ENCODE data around the gene MBNL3.
A peak's percentile ranks its signal among the peaks of the same experiment; 100 is the strongest.

The MBNL3 gene

DNA sequence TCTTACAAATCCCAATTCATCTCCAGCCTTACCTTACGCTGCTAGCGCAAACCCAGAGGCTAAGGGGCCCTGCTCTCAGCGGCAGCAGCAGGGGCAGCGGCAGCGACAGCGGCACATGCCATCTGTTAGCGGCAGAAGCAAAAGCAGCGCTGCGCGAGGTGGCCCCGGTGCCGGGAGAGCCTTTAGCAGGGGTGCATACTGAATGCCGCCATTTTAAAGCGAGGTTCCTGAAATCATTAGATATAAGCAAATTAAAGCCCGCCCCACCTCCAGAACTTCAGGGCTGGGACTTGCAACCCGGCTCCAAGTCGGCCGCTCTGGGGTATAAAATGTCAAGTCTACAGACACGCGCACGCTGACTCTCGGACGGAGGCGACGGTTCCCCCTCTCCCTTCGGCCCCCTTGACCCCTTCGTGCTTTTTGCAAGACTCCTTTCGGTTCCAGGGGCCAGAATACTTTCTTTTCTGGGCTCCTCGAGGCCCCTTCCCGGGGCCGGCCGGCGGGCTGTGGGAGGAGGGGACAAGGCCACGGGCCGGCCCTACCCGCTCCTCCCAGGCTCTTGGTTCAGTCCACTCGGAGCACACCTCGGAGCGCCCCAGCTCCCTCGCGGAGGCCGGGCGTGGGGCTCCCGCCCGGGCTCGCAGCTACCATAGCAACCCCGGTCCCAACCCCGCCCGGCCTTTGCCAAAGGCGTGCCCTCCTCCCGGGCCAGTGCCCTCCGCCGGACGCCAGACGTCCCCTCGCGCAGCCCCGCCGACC, at the start of gene MBNL3:
Gene MBNL3 (minus strand): TSS at position 220 of the 759 bp plus-strand sequence. CDS start 49,427 bp downstream, outside the sequence.
- peak; percentile 65 to 67 for DNase-seq

DNA sequence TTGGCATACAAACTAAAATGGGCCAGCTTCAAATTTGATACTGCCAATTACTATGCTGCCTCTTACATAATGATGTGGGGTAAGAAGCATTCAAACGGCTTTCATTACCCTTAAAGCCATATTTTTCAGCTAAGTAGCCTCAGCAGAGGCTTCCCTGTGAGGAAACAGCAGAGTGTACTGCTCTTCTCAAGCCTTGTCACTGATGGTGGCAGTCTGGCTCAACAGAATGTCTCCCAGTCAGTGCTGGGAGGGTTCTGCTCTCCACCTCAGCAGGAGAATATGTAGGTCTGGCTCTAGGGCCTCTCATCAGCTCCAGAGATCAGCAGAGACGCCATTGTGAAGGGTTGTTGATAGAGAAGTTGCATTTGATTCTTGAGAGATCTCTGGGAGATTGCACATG, 44.6 kb upstream of the MBNL3 start:
- no peak for DNase-seq

DNA sequence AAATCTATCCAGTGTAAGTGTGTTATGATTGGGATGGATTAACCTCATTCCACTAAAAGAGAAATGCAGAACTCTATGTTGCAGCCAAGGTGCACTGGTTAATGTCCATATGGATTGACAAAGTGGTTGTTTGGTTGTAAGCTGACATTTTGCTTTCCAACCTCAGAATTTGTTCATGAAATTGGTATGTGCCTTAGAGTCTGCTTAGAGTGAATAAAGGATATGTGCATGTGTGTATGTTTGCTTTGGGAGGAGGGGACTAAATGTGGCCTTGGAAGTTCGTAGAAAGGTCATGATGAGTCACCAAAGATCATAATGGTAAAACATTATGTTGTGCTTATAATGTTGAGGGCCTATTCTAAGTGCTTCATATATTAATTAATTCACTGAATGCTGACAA, 44.1 kb upstream of the MBNL3 start:
- no peak for DNase-seq

DNA sequence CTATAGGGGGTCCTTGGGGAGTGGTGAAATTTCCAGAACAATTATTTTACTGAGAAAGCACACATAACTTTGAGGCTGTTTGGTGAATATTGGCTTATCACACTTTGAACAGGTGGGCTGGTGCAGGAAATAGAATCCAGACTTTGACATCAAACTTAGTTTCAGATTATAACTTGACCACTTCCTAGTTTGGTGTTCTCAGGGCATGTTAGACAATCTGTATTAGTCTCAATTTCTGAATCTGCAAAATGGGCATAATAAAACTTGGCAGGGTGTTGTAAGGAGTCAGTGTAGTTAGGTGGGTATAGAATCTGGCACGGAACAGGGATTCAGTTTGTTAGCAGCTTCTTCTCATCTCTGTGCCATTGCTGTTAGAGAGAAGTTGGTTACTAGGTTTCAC, 43.3 kb upstream of the MBNL3 start:
- DNase-seq = no peak

- DNase-seq = no peak
Observed at GRCh38 chrX:132520792-132521191, 32.0 kb upstream of the MBNL3 start.

GRCh38 chrX:132520213-132520612, 31.4 kb upstream of the MBNL3 start:
- no peak for DNase-seq

DNA sequence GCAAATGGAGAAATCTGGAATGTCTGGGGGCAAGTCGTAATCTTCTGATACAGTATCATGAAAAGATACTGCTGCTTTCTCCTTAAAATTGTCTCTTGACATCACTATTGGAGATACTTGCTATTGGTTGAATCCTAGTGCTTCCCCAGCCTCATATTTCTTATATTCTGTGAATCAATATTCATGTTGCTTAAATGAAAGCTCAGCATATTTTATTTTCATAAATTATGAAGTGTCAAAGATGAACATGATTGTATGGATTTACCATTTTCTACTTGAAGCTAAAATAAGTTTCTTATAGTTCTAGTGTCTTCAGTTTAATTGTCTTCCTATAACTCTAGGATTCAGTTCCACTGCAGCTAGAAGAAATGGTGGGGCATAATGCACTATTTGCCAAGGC, 29.6 kb upstream of the MBNL3 start:
- no peak for DNase-seq

- no peak for DNase-seq
Observed at GRCh38 chrX:132508834-132509233, 20.0 kb upstream of the MBNL3 start.

- no peak for DNase-seq
Observed at GRCh38 chrX:132505116-132505515, 16.3 kb upstream of the MBNL3 start.

DNA sequence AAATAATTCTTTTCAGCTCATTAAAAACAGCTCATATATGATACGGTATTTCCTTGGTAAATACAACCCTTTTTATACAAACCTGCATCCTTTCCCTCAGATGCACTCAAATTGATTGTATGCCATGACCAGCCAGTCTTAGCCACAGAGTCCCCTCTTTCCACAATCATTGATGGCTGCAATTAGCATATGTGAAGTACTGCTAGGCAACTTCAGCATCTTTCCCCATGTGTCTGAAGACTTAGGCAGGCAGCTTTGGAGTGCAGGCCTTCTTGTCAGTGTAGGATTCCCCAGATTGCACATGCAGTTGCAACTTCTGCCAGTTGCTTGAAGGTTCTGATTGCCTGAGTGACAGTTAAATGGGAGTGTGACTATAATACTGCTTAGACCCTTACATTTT, 15.6 kb upstream of the MBNL3 start:
- no peak for DNase-seq

- DNase-seq = no peak
Observed at GRCh38 chrX:132501606-132502005, 12.8 kb upstream of the MBNL3 start.

DNA sequence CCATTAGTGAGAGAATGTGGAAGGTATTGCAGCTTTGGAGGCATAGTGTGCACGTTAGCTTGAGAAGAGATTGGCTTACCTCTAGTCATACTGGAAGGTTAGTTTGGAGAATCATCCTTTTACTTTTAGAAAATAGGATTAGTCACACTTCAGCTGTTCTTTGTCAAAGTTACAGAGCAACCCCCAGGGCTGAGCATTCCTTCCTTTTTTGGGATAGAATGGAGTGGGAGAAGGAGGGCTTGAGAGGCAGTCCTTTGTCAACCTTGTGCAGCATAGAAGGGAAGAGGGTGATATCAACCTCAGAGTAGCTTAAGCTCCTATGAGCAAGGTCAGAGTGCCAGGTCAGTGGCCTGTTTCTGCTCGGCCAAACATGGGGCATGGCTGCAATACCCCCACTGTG, 8.6 kb upstream of the MBNL3 start:
- DNase-seq = no peak

- no peak for DNase-seq
Observed at GRCh38 chrX:132493095-132493494, 4.3 kb upstream of the MBNL3 start.

- DNase-seq = no peak
Observed at GRCh38 chrX:132491191-132491590, 2.4 kb upstream of the MBNL3 start.

GRCh38 chrX:132489578-132490419, 961 bp upstream of the MBNL3 start:
- DNase-seq = peak; percentile 54 to 60

- DNase-seq = peak; percentile 34 to 37
Observed at GRCh38 chrX:132488180-132488705, 595 bp downstream of the MBNL3 start.

DNA sequence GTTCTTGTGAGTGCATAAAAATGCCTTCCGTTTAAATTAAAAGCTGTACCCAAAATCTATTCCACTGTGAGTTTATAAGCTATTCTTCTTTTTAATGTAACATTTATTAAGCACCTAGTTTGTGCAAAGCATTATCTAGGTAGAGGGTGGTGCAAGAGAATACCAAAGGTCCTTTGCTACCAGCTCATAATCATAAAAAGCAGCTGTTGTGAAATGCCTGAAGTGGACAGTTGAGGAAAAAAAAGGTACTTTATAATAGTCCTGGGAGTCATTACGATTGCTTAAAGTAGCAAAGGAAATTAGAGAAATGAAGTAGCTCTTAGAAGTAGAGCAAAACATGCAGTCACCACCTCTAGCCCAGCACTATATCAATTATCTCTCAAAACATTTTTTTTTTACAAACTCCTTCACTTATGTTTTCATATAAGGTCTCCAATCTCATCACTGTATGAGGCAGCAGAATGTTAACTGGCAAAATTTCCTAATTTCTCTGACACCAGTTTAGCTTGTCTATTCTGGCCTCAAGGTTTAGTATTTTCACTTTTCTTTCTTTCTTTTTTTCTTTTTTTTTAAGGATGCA, 2.1 kb downstream of the MBNL3 start:
- no peak for DNase-seq

GRCh38 chrX:132483951-132484350, 4.9 kb downstream of the MBNL3 start:
- DNase-seq = no peak

GRCh38 chrX:132483488-132483887, 5.3 kb downstream of the MBNL3 start:
- no peak for DNase-seq

- no peak for DNase-seq
Observed at GRCh38 chrX:132482632-132483031, 6.2 kb downstream of the MBNL3 start.

- no peak for DNase-seq
Observed at GRCh38 chrX:132481449-132481848, 7.4 kb downstream of the MBNL3 start.

DNA sequence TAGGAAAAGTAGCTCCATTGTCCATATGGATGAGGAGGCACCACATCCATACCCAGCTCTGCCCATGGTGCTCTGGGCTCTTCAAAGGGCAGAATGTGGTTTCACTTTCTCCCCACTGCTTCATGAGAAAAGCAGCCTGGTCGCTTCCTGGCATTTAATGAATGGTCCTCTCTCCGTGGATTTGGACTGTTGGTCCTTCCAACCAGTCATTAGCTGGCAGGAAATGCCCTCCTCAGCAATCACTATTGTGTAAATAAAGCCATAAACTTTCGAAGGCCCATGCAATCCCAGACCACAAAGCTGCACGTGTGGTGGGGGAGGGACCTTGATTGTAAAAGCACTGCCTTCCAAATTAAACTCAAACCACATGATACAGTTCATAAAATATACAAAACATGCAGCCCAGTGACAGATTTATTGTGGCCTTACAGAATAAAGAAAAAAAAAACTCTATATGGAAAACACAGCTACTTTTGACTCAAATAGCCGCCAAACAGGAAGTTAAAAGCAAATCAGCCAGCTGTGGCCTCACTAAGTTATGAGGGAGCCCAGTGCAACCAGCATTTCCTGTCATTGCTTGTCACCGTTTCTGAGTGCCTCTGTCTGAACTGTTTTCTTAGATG, 8.1 kb downstream of the MBNL3 start:
- DNase-seq = peak; percentile 42 to 44

Measured in activated T-cell treated with anti-CD3 and anti-CD28 coated beads, Interleukin-2, amount 50 U/mL, for 48 hours (primary cell).